Lung (tissue), 12 donors: ENCODE data around the gene COLQ. TPM values are rescaled to one million over a fixed set of nuclear protein-coding genes. Genes with fewer than 3 reads are reported as not detected.

ENCODE experiments used
- ATAC-seq: fragments of 200-7000 bp; cut with Tn5 transposase; one replicate; pipeline ENCODE4 v1.9.1; 2020; ENCODE audit warnings: moderate number of reproducible peaks; ENCODE audit not compliant: insufficient read depth, low FRiP score
- DNase-seq, 3 donors: peaks; one replicate each; pipeline ENCODE4 v3.0.0-alpha.2; 2013 to 2017
- H3K27ac ChIP-seq, 2 donors: one replicate each; pipeline ENCODE4 v1.5.1; 2013; ENCODE audit warnings: mild to moderate bottlenecking in 2 of 2, moderate library complexity in 2 of 2, control low read depth in 1 of 2, inconsistent platforms in 1 of 2, low read depth in 1 of 2, low read length in 1 of 2
- H3K27me3 ChIP-seq, 3 donors: one replicate each; pipeline ENCODE4 v1.5.1; 2013; ENCODE audit warnings: low read length in 2 of 3; ENCODE audit not compliant: control insufficient read depth in 3 of 3, insufficient read depth in 3 of 3
- H3K36me3 ChIP-seq, 4 donors: one replicate each; pipeline ENCODE4 v1.5.1; 2013; ENCODE audit warnings: low read length in 4 of 4, mild to moderate bottlenecking in 1 of 4, moderate library complexity in 1 of 4; ENCODE audit not compliant: control insufficient read depth in 4 of 4, insufficient read depth in 4 of 4
- H3K4me1 ChIP-seq, 5 donors: one replicate each; pipeline ENCODE4 v1.5.1; 2013; ENCODE audit warnings: low read length in 5 of 5, mild to moderate bottlenecking in 2 of 5, moderate library complexity in 1 of 5; ENCODE audit not compliant: control insufficient read depth in 5 of 5, insufficient read depth in 5 of 5
- H3K4me3 ChIP-seq: one replicate; pipeline ENCODE4 v1.5.1; 2013; ENCODE audit warnings: mild to moderate bottlenecking, control low read depth, moderate library complexity
- H3K9ac ChIP-seq, 2 donors: one replicate each; pipeline ENCODE4 v1.5.1; 2013; ENCODE audit warnings: low read length in 2 of 2, control low read depth in 1 of 2; ENCODE audit not compliant: insufficient read depth in 1 of 2
- H3K9me3 ChIP-seq, 4 donors: one replicate each; pipeline ENCODE4 v1.5.1; 2013; ENCODE audit warnings: low read length in 3 of 4, mild to moderate bottlenecking in 1 of 4, moderate library complexity in 1 of 4; ENCODE audit not compliant: control insufficient read depth in 4 of 4, insufficient read depth in 3 of 4
- CTCF ChIP-seq: IDR thresholded peaks from 2 replicates; pipeline ENCODE4 v1.5.1; 2012; ENCODE audit warnings: mild to moderate bottlenecking; ENCODE audit errors: control extremely low read depth, extremely low read depth
- WGBS, 2 donors: extraction: QIAGEN DNeasy Blood & Tissue Kit; methylation state at CpG; one replicate each; pipeline ENCODE4 v1.1.7; 2013; 5-methylcytosine and 5-hydroxymethylcytosine counted together
- polyA plus RNA-seq, 2 donors: library from polyadenylated mRNA; stranded (reverse); fragments of 200-250 nt; gene quantifications; one replicate each; pipeline ENCODE4 v1.2.1, GENCODE V29; 2013
- total RNA-seq, 2 donors: library from RNA; depleted of rRNA in 1 of 2; stranded (reverse); fragments of >200 nt in 1 of 2; gene quantifications; one replicate each; pipeline ENCODE4 v1.2.1, GENCODE V29; 2014 to 2021
- donor health status: control.
- donor health status: control.
- donor health status: Bipolar disorder and iron deficiency.
- donor health status: healthy.
- donor health status: DM: yes; HTN: yes; CAD: no.

Gene COLQ
- total and polyA plus RNA-seq, 4 donors, result 0.90 to 5.1 (median 1.9) TPM

- WGBS, 2 donors, result 15 to 24% methylated on average over 9 of the region's 9 CpGs
- Histone ChIP-seq H3K9me3 (no peaks in the 10 kb centered on the region), H3K36me3 (peaks cover 8 to 12% (median 10%) of the 10 kb centered on the region in 4 donors), H3K4me1 (peaks cover 0 to 24% (median 8%) of the 10 kb centered on the region in 5 donors), H3K27ac (peak overlapping the region in 1 of 2 donors; percentile 71), H3K9ac (peak overlapping the region; percentile 70 to 71), H3K27me3 (no peaks in the 10 kb centered on the region), H3K4me3 (peak overlapping the region; percentile 87)
- DNase-seq, result no peak
- no peak for TF ChIP-seq CTCF
- peak; percentile 44 for ATAC-seq
Measured at GRCh38 chr3:15428539-15428938, 93.0 kb downstream of the COLQ start.

DNA sequence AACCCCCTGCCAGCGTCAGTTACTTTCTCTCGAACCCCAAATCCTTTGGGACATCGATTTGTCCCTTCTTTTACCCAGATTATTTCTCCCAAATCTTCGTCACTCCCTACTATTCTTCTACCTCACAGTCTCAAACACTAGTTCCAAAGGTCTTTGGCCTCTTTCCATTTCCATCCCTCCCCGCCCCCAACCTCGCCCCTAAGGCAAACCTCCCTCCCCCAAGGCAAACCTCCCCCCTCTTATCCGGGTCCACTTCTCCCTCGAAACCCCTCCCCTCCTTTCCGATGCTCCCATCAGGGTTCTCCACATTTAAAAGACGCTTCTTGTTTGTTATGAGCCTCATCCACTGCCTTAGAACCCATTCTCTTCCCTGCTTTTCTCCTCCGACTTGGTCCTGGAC, 93.5 kb downstream of the COLQ start:
- Histone ChIP-seq H3K4me3 (peak overlapping the region; percentile 87), H3K9me3 (no peaks in the 10 kb centered on the region), H3K36me3 (peaks cover 7 to 14% (median 8%) of the 10 kb centered on the region in 4 donors), H3K27ac (peak overlapping the region; percentile 89 to 91), H3K4me1 (peaks cover 0 to 24% (median 8%) of the 10 kb centered on the region in 5 donors), H3K9ac (peak overlapping the region; percentile 70 to 71), H3K27me3 (no peaks in the 10 kb centered on the region)
- TF ChIP-seq CTCF, result no peak
- DNase-seq (peak in 1 of 3 donors; percentile 23), ATAC-seq (no peak)
- 0 to 1% methylated on average over 11 of the region's 11 CpGs for WGBS, 2 donors

GRCh38 chr3:15427182-15427880, 94.2 kb downstream of the COLQ start, which contains the start of the genes EAF1 and METTL6:
Gene EAF1, plus strand, starts transcription at chr3:15427598. Its CDS starts 182 bp downstream, at chr3:15427780.
Gene METTL6, minus strand, starts transcription at chr3:15427544. Its CDS starts 1,033 bp downstream, at chr3:15426511.
- H3K27ac ChIP-seq, result peak within 1 kb of the TSS; percentile 89 to 91
- peak within 1 kb of the TSS; percentile 70 to 71 for H3K9ac ChIP-seq
- peak within 1 kb of the TSS; percentile 87 for H3K4me3 ChIP-seq
- DNase-seq (peak; percentile 84 to 87 (median 85)), ATAC-seq (peak; percentile 88)
- H3K27me3 ChIP-seq, result no peaks in the 10 kb centered on the region
- H3K4me1 ChIP-seq, result peaks cover 0 to 24% (median 8%) of the 10 kb centered on the region in 5 donors
- H3K9me3 ChIP-seq, result no peaks in the 10 kb centered on the region
- peaks cover 7 to 14% (median 8%) of the 10 kb centered on the region in 4 donors for H3K36me3 ChIP-seq
- WGBS, 2 donors, result 0% methylated on average over 52 of the region's 52 CpGs
- no peak for TF ChIP-seq CTCF
